Panc1 (cell line): ENCODE measurements around the gene LRRC4B.

Experiments used
- POLR2AphosphoS5 ChIP-seq: IDR thresholded peaks from 2 replicates; pipeline ENCODE4 v1.6.1; 2012; ENCODE audit warnings: mild to moderate bottlenecking, low read depth, low read length, moderate library complexity
- REST ChIP-seq, 2 experiments: IDR thresholded peaks; 2 replicates each; pipeline ENCODE4 v1.6.1; 2011 to 2012; ENCODE audit warnings: low read depth in 2 of 2, control low read depth in 1 of 2, low read length in 1 of 2, mild to moderate bottlenecking in 1 of 2, moderate library complexity in 1 of 2; ENCODE audit not compliant: insufficient read depth in 1 of 2
- SIN3A ChIP-seq: IDR thresholded peaks from 2 replicates; pipeline ENCODE4 v1.6.1; 2012; ENCODE audit warnings: low read depth, mild to moderate bottlenecking, low read length, moderate library complexity, borderline replicate concordance; ENCODE audit not compliant: insufficient read depth
- TCF7L2 ChIP-seq: IDR thresholded peaks from 2 replicates; pipeline ENCODE4 v1.6.1; 2011; ENCODE audit warnings: mild to moderate bottlenecking, low read depth, low read length, inconsistent platforms
- TF ChIP-seq, protein P1 (sequence below): fragments of 450-650 bp; IDR thresholded peaks from 2 replicates; pipeline ENCODE4 v1.5.1; 2017; ENCODE audit warnings: mild to moderate bottlenecking

- TF ChIP-seq, protein P1, sequence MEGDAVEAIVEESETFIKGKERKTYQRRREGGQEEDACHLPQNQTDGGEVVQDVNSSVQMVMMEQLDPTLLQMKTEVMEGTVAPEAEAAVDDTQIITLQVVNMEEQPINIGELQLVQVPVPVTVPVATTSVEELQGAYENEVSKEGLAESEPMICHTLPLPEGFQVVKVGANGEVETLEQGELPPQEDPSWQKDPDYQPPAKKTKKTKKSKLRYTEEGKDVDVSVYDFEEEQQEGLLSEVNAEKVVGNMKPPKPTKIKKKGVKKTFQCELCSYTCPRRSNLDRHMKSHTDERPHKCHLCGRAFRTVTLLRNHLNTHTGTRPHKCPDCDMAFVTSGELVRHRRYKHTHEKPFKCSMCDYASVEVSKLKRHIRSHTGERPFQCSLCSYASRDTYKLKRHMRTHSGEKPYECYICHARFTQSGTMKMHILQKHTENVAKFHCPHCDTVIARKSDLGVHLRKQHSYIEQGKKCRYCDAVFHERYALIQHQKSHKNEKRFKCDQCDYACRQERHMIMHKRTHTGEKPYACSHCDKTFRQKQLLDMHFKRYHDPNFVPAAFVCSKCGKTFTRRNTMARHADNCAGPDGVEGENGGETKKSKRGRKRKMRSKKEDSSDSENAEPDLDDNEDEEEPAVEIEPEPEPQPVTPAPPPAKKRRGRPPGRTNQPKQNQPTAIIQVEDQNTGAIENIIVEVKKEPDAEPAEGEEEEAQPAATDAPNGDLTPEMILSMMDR: no peak
- TF ChIP-seq REST (IDR thresholded peaks at IDR 0.05; ENCODE audit: insufficient read depth in 1 of 2, low read depth in 2 of 2, low read length in 1 of 2) (no peak), POLR2AphosphoS5 (no peak), SIN3A (no peak), TCF7L2 (no peak)
Observed at GRCh38 chr19:50537306-50537685, 30.9 kb downstream of the LRRC4B start.
